ENCODE results near the gene DOCK1.
"Not testable (repeated sequence)": the region's sequence is repeated elsewhere in the genome, so short reads cannot be mapped to it uniquely, and the experiment has no call there.

DOCK1 gene

DNA sequence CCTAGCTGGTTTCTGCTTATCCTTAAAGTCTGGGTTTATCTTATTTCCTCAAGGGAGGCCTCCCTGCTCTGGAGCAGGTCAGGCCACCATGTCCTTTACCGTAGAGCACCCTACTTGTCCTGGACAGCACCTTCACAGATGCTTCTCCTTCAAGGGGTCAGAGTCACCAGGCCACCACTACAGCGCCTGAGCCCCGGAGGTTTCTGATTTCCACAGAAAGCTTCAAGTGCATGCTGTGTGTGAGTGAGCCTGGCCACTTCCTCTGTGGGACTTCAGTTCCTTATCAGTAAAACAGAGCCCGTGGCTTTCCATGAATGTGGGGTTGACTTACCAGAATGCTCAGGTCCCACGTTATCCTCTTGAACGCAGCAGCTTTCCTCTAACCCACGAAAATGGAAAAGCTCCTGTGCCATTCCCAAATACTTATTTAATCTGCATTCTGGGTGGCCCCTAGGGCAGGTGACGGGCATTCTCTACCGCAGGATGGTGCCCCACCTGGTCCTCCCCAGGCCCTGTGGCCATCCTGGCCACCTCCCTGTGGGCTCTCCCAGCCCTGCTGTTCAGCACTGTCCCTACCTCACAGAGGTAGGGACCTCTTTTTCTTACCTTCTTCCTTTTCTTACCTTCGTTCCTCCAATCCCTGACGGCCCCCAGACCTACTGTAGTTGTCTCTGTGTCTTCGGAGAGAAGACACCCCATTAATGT is 1.4 kb upstream of the DOCK1 start:
- DNase-seq = no peak

GRCh38 chr10:126904516-126904817 is 761 bp upstream of the DOCK1 start:
- no peak for DNase-seq

DNA sequence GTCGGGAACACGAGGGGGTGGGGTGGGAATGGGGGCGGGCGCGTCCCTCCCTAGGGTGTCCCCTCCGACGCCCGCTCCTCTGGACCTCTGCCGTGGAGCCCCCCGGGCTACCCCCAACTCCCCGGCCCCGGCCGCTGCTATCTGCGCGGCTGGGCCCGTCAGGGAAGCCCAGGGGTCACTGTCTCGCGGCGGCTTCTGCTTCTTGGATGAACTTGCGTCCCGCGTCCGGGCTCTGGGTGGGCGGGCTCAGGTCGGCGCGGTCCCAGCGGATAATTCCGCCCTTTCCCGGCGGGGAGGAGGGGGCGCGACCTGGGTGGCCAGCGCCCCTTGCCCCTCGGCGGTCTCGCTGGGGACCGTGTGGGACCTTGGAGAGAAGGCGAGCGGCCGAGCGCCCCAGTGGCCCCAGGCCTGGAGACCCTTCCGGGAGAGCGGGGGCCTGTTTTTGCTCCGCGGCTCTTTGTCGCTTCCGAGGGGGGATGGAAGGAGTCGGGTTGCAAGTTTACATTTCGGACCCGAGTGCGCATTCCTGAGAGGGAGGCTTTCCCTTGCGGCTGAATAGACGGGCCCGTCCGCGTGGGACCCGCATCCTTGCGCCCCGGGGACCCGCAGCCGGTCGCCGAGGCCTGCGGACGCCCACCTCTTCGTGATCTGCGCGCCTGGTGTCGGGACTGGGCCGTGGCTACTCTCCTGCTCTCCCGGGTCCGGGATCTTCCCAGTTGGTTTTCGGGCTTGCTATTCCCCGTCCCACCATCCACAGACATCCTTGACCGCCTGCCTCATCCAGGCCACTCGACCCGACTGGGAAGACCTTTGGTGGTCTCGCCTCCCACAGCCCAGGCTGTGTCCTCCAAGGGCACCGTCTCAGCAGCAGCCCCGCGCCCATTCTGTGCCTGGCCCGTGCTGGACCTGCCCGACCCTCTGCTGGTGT is 812 bp downstream of the DOCK1 start:
- DNase-seq = no peak

GRCh38 chr10:126906704-126907422 is 1.6 kb downstream of the DOCK1 start:
- DNase-seq = no peak

GRCh38 chr10:126907423-126907970 is 2.3 kb downstream of the DOCK1 start:
- no peak for DNase-seq

DNA sequence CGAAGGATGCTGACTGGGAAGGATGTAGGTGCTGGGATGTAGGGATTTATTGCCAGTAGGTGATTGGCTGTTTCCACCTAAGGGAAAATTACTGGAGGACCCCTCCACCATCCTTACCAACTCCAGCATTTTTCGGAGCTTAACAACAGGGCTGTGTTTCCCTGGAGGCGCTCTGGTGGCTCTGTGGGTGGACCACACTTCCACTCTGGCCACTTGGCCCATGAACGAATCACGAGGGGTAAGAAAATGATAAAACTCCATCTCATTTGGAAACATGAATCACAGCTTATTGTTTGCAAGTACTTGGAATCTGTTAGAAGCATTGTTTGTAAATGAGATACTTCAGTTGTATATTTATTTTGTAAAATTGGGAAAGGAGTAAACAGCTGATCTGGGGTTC is 3.0 kb downstream of the DOCK1 start:
- no peak for DNase-seq

GRCh38 chr10:126908729-126909128 is 3.5 kb downstream of the DOCK1 start:
- no peak for DNase-seq

- DNase-seq = no peak
These were observed 3.9 kb downstream of the DOCK1 start for GRCh38 chr10:126909147-126909546.

DNA sequence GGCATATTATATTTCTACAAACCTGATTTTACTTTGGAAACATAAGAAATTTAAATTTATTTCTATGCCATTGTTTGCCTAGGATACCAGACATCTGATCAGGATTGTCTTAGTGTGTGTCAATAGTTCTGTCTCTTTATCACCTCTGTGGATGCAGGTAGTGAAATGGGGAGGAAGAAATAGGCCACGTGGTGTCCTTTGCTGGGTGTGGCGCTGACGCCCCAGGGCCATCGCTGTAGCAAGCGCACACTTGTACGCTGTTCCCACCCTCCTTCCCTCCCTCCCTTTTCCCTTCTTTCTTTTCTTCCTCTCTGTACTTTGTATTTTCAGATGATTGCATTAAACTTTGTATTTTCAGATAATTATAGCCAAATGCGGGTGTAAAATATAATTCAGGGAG is 5.0 kb downstream of the DOCK1 start:
- no peak for DNase-seq

DNA sequence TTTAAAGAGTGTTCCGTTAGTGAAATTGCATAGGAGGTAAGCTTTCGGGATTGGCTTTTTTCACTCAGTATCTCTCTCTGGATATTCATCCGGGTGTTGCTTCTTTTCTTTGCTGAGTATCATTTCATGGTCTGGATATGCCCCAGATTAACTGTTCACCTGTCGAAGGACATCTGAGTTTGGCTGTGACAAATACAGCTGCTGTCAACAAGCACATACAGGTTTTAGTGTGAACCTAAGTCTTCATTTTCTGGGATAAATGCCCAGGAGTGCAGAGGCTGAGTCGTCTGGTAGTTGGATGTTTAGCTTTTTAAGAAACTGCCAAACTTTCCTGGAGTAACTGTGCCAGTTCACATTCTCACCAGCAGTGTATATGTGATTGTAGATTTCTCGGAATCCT is 5.6 kb downstream of the DOCK1 start:
- DNase-seq = no peak

- no peak for DNase-seq
These were observed 6.1 kb downstream of the DOCK1 start for GRCh38 chr10:126911301-126911700.

GRCh38 chr10:126913316-126913715 is 8.1 kb downstream of the DOCK1 start:
- DNase-seq = no peak

GRCh38 chr10:126914561-126914960 is 9.3 kb downstream of the DOCK1 start:
- DNase-seq = no peak

GRCh38 chr10:126916952-126917351 is 11.7 kb downstream of the DOCK1 start:
- DNase-seq = not testable (repeated sequence)

DNA sequence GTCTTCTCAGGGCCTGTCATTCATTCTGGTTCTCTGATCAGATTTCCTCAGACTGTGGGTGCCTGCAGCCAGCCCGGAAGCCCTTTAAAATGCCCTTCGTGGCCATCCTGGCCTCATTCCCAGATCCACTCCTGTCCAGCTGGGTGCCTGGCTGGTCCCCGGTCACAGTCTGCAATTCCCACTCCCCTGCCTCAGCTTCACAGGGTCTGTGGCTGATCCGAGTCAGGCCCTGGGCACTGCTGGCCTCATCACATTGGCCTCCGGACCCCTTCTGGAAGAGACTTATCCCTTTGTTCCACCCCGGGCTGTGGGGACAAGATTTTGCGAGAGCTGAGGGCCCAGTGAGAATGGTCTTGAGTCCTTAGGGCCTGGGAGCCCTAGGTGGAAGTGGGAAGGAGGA is 12.1 kb downstream of the DOCK1 start:
- no peak for DNase-seq

DNA sequence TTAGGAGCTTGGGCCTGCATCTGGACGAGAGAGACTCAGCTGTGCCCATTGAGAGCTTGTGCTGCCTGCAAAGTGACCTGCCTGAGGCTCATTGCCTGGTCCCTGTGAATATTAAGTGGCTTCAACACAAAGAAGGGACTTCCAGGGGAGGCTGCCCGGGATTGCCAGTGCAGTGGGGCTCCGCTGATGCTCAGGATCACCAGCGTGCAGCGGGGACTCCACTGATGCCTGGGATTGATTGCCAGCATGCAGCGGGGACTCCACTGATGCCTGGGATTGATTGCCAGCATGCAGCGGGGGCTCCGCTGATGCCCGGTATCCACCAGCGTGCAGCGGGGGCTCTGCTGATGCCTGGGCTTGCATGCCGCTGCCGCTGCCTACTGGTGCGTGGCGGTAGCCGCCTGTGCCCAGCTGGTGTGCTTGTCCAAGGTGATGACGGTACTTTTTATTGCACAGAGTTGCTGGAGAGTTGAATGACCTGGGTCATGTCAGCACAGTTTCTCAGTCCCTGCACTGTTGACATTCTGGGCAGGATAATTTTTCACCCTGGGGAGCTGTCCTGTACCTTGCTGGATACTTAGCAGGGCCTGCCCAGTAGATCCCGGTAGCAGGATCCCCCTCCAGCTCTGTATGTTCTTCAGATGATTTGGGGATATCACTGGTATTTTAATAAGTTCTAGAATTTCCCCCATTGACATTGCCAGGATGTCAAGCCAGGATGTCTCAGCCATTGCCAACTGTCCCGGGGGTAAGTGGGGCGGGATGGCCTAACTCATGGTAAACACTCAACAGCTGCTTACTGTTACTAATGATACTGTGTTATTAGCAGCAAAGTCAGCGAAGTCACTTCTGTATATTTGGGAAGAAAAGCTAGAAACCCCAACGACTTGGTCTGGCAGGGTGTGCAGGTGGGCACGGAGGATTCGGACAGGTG is 13.0 kb downstream of the DOCK1 start:
- DNase-seq = no peak

DNA sequence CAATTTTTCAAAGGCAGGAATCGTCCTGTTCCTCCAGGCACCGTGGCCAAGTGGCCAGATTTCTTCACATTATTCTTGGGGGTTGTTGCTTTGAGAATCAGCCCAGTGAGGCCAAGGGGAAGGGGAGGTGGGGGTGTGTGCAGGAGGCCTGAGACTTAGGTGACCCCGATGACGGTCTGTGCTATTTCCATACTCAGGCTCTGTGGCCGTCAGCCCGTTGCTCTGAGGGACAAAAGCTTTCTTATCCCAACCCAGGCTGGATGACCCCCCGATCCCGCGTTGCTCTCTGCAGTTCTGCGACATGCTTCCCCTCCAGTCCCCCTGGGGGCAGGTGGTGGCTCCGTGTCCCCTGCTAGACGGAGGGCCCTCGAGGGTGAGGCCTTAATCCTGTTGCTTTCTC is 14.2 kb downstream of the DOCK1 start:
- DNase-seq = no peak

GRCh38 chr10:126921162-126921561 is 15.9 kb downstream of the DOCK1 start:
- DNase-seq = no peak

DNA sequence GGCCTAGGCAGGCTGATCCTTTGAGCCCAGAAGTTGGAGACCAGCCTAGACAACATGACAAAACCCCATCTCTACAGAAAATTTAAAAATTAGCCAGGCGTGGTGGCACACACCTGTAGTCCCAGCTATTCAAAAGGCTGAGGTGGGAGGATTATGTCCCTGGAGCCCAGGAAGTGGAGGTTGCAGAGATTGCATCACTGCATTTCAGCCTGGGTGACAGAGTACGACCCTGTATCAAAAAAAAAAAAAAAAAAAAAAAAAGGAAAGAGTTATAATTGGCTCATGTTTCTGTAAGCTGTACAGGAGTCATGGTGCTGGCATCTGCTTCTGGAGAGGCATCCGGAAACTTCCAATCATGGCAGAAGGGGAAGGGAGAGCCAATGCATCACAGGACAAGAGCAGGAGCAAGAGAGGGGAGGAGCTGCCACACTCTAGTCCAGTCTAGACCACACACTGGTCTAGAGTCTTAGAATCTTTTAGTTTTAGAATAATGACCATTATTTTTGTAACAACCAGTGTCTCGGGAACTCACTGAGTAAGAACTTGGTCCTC is 16.8 kb downstream of the DOCK1 start:
- DNase-seq = no peak

DNA sequence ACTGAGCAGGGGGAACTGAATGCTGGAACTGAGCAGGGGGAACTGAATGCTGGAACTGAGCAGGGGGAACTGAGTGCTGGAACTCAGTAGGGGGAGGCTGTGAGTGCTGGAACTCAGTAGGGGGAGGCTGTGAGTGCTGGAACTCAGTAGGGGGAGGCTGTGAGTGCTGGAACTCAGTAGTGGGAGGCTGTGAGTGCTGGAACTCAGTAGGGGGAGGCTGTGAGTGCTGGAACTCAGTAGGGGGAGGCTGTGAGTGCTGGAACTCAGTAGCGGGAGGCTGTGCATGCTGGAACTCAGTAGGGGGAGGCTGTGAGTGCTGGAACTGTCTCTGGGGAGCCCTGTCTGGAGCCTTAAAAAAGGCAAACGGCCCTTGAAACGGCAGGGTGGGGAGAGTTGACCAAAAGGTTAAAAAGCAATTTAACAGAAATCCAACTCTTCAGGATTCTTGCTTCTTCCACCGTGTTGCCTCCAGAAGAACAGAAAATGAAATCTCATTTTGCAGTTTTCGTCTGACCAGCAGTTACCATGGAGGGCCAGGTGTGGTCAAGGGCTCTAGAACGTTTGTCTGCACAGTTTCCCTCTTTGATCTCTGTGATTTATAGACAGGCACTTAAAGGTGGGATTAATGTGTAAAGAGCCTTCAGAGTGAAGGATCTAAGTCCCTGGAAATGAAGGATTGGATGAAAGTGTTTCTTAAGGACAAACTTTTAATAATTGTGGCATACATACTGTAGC is 19.1 kb downstream of the DOCK1 start:
- no peak for DNase-seq

DNA sequence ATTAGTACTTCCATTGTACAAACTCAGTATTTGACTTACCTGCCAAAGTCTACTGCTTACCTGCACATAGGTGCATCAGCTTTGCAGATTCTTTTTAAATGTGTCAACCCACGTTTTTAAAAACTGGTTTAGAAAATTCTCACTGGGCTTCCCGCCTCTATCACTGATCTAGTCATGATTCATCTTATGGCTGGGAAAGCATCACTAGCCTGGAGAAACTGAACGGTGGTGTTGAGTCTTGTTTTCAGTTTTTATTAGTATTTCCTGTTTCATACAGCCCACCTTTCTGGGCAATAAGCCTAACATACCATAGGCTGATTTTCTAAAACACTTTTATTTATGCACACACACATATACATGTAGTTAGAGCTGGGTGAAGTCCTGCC is 19.7 kb downstream of the DOCK1 start:
- DNase-seq = no peak
